ENCODE results near the gene PRKD3.
A peak's percentile ranks its signal among the peaks of the same experiment; 100 is the strongest.

The PRKD3 gene

GRCh38 chr2:37324786-37325624 lies at the start of gene PRKD3:
TSS of gene PRKD3 (minus strand) at chr2:37324833. CDS start at chr2:37316524, 8,309 bp downstream.
- no peak for DNase-seq (ENCODE audit: extremely low spot score, insufficient read length, low read depth)
- no peak for FAIRE-seq

GRCh38 chr2:37372000-37372399 lies 47.4 kb upstream of the PRKD3 start:
- DNase-seq (ENCODE audit: extremely low spot score, insufficient read length, low read depth) (no peak), FAIRE-seq (no peak)

GRCh38 chr2:37370666-37371065 lies 46.0 kb upstream of the PRKD3 start:
- no peak for DNase-seq (ENCODE audit: extremely low spot score, insufficient read length, low read depth)
- peak; percentile 15 for FAIRE-seq

- FAIRE-seq: no peak
- no peak for DNase-seq (ENCODE audit: extremely low spot score, insufficient read length, low read depth)
Measured at GRCh38 chr2:37367984-37368383, 43.4 kb upstream of the PRKD3 start.

GRCh38 chr2:37367310-37367709 lies 42.7 kb upstream of the PRKD3 start:
- FAIRE-seq (no peak), DNase-seq (ENCODE audit: extremely low spot score, insufficient read length, low read depth) (no peak)

GRCh38 chr2:37366773-37367172 lies 42.1 kb upstream of the PRKD3 start:
- no peak for FAIRE-seq
- DNase-seq (ENCODE audit: extremely low spot score, insufficient read length, low read depth): no peak

GRCh38 chr2:37365669-37366068 lies 41.0 kb upstream of the PRKD3 start:
- peak; percentile 45 for FAIRE-seq
- no peak for DNase-seq (ENCODE audit: extremely low spot score, insufficient read length, low read depth)

GRCh38 chr2:37364351-37364750 lies 39.7 kb upstream of the PRKD3 start:
- FAIRE-seq: no peak
- DNase-seq (ENCODE audit: extremely low spot score, insufficient read length, low read depth): no peak

- FAIRE-seq (no peak), DNase-seq (ENCODE audit: extremely low spot score, insufficient read length, low read depth) (no peak)
Measured at GRCh38 chr2:37361994-37362698, 37.5 kb upstream of the PRKD3 start.

- DNase-seq (ENCODE audit: extremely low spot score, insufficient read length, low read depth) (no peak), FAIRE-seq (no peak)
Measured at GRCh38 chr2:37361216-37361815, 36.7 kb upstream of the PRKD3 start.

- no peak for FAIRE-seq
- DNase-seq (ENCODE audit: extremely low spot score, insufficient read length, low read depth): no peak
Measured at GRCh38 chr2:37358466-37358865, 33.8 kb upstream of the PRKD3 start.

- FAIRE-seq: no peak
- DNase-seq (ENCODE audit: extremely low spot score, insufficient read length, low read depth): no peak
Measured at GRCh38 chr2:37357530-37357929, 32.9 kb upstream of the PRKD3 start.

GRCh38 chr2:37357069-37357468 lies 32.4 kb upstream of the PRKD3 start:
- no peak for FAIRE-seq
- DNase-seq (ENCODE audit: extremely low spot score, insufficient read length, low read depth): no peak

- no peak for DNase-seq (ENCODE audit: extremely low spot score, insufficient read length, low read depth)
- no peak for FAIRE-seq
Measured at GRCh38 chr2:37356299-37356698, 31.7 kb upstream of the PRKD3 start.

- FAIRE-seq (no peak), DNase-seq (ENCODE audit: extremely low spot score, insufficient read length, low read depth) (no peak)
Measured at GRCh38 chr2:37355735-37356134, 31.1 kb upstream of the PRKD3 start.

- DNase-seq (ENCODE audit: extremely low spot score, insufficient read length, low read depth) (no peak), FAIRE-seq (no peak)
Measured at GRCh38 chr2:37354531-37354930, 29.9 kb upstream of the PRKD3 start.

- DNase-seq (ENCODE audit: extremely low spot score, insufficient read length, low read depth): no peak
- peak; percentile 82 for FAIRE-seq
Measured at GRCh38 chr2:37350034-37350433, 25.4 kb upstream of the PRKD3 start.

GRCh38 chr2:37349231-37349860 lies 24.7 kb upstream of the PRKD3 start:
- FAIRE-seq (peak; percentile 31), DNase-seq (ENCODE audit: extremely low spot score, insufficient read length, low read depth) (no peak)

- FAIRE-seq (no peak), DNase-seq (ENCODE audit: extremely low spot score, insufficient read length, low read depth) (no peak)
Measured at GRCh38 chr2:37348155-37348554, 23.5 kb upstream of the PRKD3 start.

All from GM18507 (cell line).